ENCODE data around the gene RCSD1.

DNA sequence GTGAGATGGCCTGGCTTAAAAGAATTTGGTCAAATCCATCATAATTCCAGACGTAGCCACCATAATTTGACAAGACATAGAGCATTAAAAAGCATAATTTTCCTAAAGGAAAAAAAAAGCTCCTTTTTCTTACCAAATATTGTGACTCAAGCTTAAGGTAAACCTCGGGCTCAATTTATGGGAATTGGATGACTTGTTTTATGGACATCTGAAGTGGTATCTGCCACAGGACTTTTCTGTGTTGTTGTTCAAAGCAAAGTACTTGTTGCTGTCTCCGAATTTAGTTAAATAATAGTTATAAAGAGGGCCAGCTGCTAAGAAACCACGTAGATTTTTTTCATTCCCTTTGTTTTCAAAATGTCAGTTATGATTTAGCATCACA, 92.8 kb downstream of the RCSD1 start:
- TF ChIP-seq, protein P1, sequence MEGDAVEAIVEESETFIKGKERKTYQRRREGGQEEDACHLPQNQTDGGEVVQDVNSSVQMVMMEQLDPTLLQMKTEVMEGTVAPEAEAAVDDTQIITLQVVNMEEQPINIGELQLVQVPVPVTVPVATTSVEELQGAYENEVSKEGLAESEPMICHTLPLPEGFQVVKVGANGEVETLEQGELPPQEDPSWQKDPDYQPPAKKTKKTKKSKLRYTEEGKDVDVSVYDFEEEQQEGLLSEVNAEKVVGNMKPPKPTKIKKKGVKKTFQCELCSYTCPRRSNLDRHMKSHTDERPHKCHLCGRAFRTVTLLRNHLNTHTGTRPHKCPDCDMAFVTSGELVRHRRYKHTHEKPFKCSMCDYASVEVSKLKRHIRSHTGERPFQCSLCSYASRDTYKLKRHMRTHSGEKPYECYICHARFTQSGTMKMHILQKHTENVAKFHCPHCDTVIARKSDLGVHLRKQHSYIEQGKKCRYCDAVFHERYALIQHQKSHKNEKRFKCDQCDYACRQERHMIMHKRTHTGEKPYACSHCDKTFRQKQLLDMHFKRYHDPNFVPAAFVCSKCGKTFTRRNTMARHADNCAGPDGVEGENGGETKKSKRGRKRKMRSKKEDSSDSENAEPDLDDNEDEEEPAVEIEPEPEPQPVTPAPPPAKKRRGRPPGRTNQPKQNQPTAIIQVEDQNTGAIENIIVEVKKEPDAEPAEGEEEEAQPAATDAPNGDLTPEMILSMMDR (IDR thresholded peaks at IDR 0.05), result no peak
- TF ChIP-seq POLR2A (IDR thresholded peaks at IDR 0.05), result no peak

All from lower leg skin (tissue), 3 donors.